Psoas muscle (tissue), 8 donors: Measurements from ENCODE around the gene MAGI1. TPM values are rescaled to one million over a fixed set of nuclear protein-coding genes. Genes with fewer than 3 reads are reported as not detected.

ENCODE experiments used
- ATAC-seq, 4 donors: fragments of 200-7000 bp; cut with Tn5 transposase; one replicate each; pipeline ENCODE4 v1.9.1; 2020; ENCODE audit warnings: moderate library complexity in 3 of 4, mild to moderate bottlenecking in 2 of 4
- DNase-seq, 2 donors: peaks; one replicate each; pipeline ENCODE4 v3.0.0-alpha.2; 2020
- H3K27ac ChIP-seq: fragments of 200-600 bp; one replicate; pipeline ENCODE4 v1.8.0; 2022
- H3K27me3 ChIP-seq, 3 donors: fragments of 200-600 bp in 1 of 3; one replicate each; pipeline versions ENCODE4 v1.6.1 to v1.8.0; 2013 to 2022; ENCODE audit warnings: low read length in 2 of 3, mild to moderate bottlenecking in 2 of 3, moderate library complexity in 1 of 3; ENCODE audit not compliant: insufficient read depth in 3 of 3
- H3K36me3 ChIP-seq, 2 donors: fragments of 200-600 bp in 1 of 2; one replicate each; pipeline versions ENCODE4 v1.6.1 to v1.8.0; 2013 to 2022; ENCODE audit warnings: low read depth in 1 of 2, mild to moderate bottlenecking in 1 of 2, moderate library complexity in 1 of 2; ENCODE audit not compliant: insufficient read depth in 1 of 2
- H3K4me1 ChIP-seq: fragments of 200-600 bp; one replicate; pipeline ENCODE4 v1.8.0; 2022
- H3K4me3 ChIP-seq: fragments of 200-600 bp; one replicate; pipeline ENCODE4 v1.8.0; 2022; ENCODE audit warnings: mild to moderate bottlenecking
- H3K9me3 ChIP-seq: fragments of 200-600 bp; one replicate; pipeline ENCODE4 v1.8.0; 2022
- CTCF ChIP-seq: fragments of 200-600 bp; IDR thresholded peaks from one replicate; pipeline ENCODE4 v1.8.0; 2022; ENCODE audit warnings: antibody characterized with exemption
- WGBS, 3 donors: extraction: QIAGEN DNeasy Blood & Tissue Kit; methylation state at CpG; one replicate each; pipeline versions ENCODE4 v1.1.6 to v1.1.7; 2013; 5-methylcytosine and 5-hydroxymethylcytosine counted together
- intact Hi-C, 2 donors: fragments of 100-400 bp; cut with DNase I; formaldehyde crosslinking; loops; one replicate each; pipeline versions ENCODE4 v1.11.0 to v1.14.2; 2022
- polyA plus RNA-seq, 3 donors: library from polyadenylated mRNA; stranded (reverse); fragments of 200-250 nt; gene quantifications; one replicate each; pipeline ENCODE4 v1.2.3, GENCODE V29; 2013
- total RNA-seq, 4 donors: library from RNA; stranded (reverse); fragmentation: NEBNext Ultra II Directional in 2 of 4; extraction: Animal tissue kit (Norgen Biotek cat#: 25700) in 2 of 4; gene quantifications; one replicate each; pipeline versions ENCODE4 v1.2.1 to v1.2.4, GENCODE V29; 2021 to 2023
- donor health status: healthy with polysubstance abuse.
- donor health status: DM: no; HTN: no; CAD: no; lungs with moderate emphysema.
- donor health status: Bipolar disorder and iron deficiency.
- donor health status: healthy.
- donor health status: DM: yes; HTN: yes; CAD: no.
- donor health status: DM: no; HTN: no; CAD: no.
- donor health status: DM: no; HTN: no; CAD: no.
- donor health status: DM: yes; HTN: yes; CAD: no.

Gene MAGI1
- total and polyA plus RNA-seq, 7 donors = 4.5 to 8.1 (median 6.3) TPM

- no peaks in the 10 kb centered on the region for H3K27me3 ChIP-seq
- DNase-seq (no peak), ATAC-seq (no peak)
- no peak for TF ChIP-seq CTCF
- H3K4me1 ChIP-seq = no peaks in the 10 kb centered on the region
- H3K36me3 ChIP-seq = no peaks in the 10 kb centered on the region
- no peaks in the 10 kb centered on the region for H3K9me3 ChIP-seq
- H3K27ac ChIP-seq = no peak overlapping the region
- 77 to 82% (median 80%) methylated on average over 5 of the region's 5 CpGs for WGBS, 3 donors
- no peak overlapping the region for H3K4me3 ChIP-seq
- intact Hi-C loops = no loop called here
Observed at GRCh38 chr3:65669163-65669875, 369.4 kb downstream of the MAGI1 start.

GRCh38 chr3:65667963-65668362 lies 370.8 kb downstream of the MAGI1 start:
- no peaks in the 10 kb centered on the region for H3K27me3 ChIP-seq
- H3K36me3 ChIP-seq = no peaks in the 10 kb centered on the region
- no peak for TF ChIP-seq CTCF
- H3K27ac ChIP-seq = no peak overlapping the region
- 95 to 97% (median 96%) methylated on average over 4 of the region's 4 CpGs for WGBS, 3 donors
- DNase-seq (no peak), ATAC-seq (no peak)
- intact Hi-C loops = no loop called here
- no peaks in the 10 kb centered on the region for H3K9me3 ChIP-seq
- H3K4me1 ChIP-seq = no peaks in the 10 kb centered on the region
- H3K4me3 ChIP-seq = no peak overlapping the region

- WGBS, 3 donors = 80 to 84% (median 82%) methylated on average over 6 of the region's 6 CpGs
- no peaks in the 10 kb centered on the region for H3K9me3 ChIP-seq
Observed at GRCh38 chr3:65666448-65667091, 372.1 kb downstream of the MAGI1 start.

GRCh38 chr3:65665915-65666314 lies 372.8 kb downstream of the MAGI1 start:
- no peak for ATAC-seq
- no peaks in the 10 kb centered on the region for H3K4me1 ChIP-seq
- WGBS, 3 donors = 94 to 98% (median 96%) methylated on average over 2 of the region's 2 CpGs

More at GRCh38 chr3:65666448-65667091, 372.1 kb downstream of the MAGI1 start:
- DNase-seq (no peak), ATAC-seq (no peak)
- no peaks in the 10 kb centered on the region for H3K4me1 ChIP-seq
- no peaks in the 10 kb centered on the region for H3K36me3 ChIP-seq
- TF ChIP-seq CTCF = no peak
- H3K4me3 ChIP-seq = no peak overlapping the region
- H3K27ac ChIP-seq = no peak overlapping the region
- intact Hi-C loops = no loop called here
- no peaks in the 10 kb centered on the region for H3K27me3 ChIP-seq

More at GRCh38 chr3:65665915-65666314, 372.8 kb downstream of the MAGI1 start:
- no peak for DNase-seq
- no peaks in the 10 kb centered on the region for H3K36me3 ChIP-seq
- no peaks in the 10 kb centered on the region for H3K27me3 ChIP-seq
- intact Hi-C loops = no loop called here
- TF ChIP-seq CTCF = no peak
- H3K9me3 ChIP-seq = no peaks in the 10 kb centered on the region
- no peak overlapping the region for H3K4me3 ChIP-seq
- no peak overlapping the region for H3K27ac ChIP-seq
